Adipocyte (in vitro differentiated cells): ENCODE results near the gene CD244.

Experiments
- DNase-seq: peaks from one replicate; pipeline ENCODE4 v3.0.0-alpha.2; 2015; ENCODE audit warnings: low read depth
- H3K27me3 ChIP-seq: replicated peaks from 2 replicates; pipeline ENCODE4 v1.7.0; 2013; ENCODE audit warnings: mild to moderate bottlenecking, low read length, moderate library complexity; ENCODE audit not compliant: control insufficient read depth, insufficient read depth
- H3K36me3 ChIP-seq: 2 replicates; pipeline ENCODE4 v1.7.0; 2013; ENCODE audit warnings: low read length, mild to moderate bottlenecking, moderate library complexity; ENCODE audit not compliant: control insufficient read depth, insufficient read depth, severe bottlenecking
- H3K4me1 ChIP-seq: 2 replicates; pipeline ENCODE4 v1.7.0; 2013; ENCODE audit warnings: mild to moderate bottlenecking, low read length, moderate library complexity; ENCODE audit not compliant: control insufficient read depth, insufficient read depth
- H3K4me3 ChIP-seq: 2 replicates; pipeline ENCODE4 v1.7.0; 2013; ENCODE audit warnings: mild to moderate bottlenecking, low read length, moderate library complexity
- H3K9ac ChIP-seq: 2 replicates; pipeline ENCODE4 v1.7.0; 2013; ENCODE audit warnings: mild to moderate bottlenecking, low read length, moderate library complexity
- H3K9me3 ChIP-seq: 2 replicates; pipeline ENCODE4 v1.7.0; 2013; ENCODE audit warnings: mild to moderate bottlenecking, low read length, moderate library complexity; ENCODE audit not compliant: control insufficient read depth

Gene CD244

GRCh38 chr1:160844447-160845232 lies 18.0 kb downstream of the CD244 start:
- Histone ChIP-seq H3K9ac (no peak overlapping the region), H3K4me3 (no peak overlapping the region), H3K4me1 (no peaks in the 10 kb centered on the region), H3K36me3 (no peaks in the 10 kb centered on the region), H3K9me3 (no peaks in the 10 kb centered on the region), H3K27me3 (peaks cover 6% of the 10 kb centered on the region)
- DNase-seq: no peak

- H3K4me3 ChIP-seq: no peak overlapping the region
- no peaks in the 10 kb centered on the region for H3K36me3 ChIP-seq
- H3K9me3 ChIP-seq: no peaks in the 10 kb centered on the region
- H3K27me3 ChIP-seq: peaks cover 13% of the 10 kb centered on the region
- no peaks in the 10 kb centered on the region for H3K4me1 ChIP-seq
- no peak overlapping the region for H3K9ac ChIP-seq
- no peak for DNase-seq
Measured at GRCh38 chr1:160841079-160841478, 21.6 kb downstream of the CD244 start.

DNA sequence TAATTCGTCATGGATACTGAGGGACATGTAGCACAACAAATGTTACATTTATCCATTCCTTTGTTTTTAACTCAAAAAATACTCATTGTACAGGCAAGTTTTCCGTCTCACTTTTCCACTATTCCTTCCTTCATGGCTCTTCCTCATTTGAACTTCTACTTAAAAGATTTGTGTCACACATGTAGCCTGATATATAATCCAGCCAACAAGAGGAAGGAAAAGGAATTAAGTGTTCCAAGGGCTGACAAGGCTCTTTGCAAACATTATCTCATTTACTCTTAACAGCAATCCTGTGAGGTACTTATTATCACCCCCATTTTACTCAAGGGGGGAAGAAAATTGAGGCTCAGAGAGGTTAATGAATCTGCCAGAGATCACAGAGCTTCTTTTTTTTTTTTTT lies 22.9 kb downstream of the CD244 start:
- no peak for DNase-seq
- H3K9me3 ChIP-seq: no peaks in the 10 kb centered on the region

DNA sequence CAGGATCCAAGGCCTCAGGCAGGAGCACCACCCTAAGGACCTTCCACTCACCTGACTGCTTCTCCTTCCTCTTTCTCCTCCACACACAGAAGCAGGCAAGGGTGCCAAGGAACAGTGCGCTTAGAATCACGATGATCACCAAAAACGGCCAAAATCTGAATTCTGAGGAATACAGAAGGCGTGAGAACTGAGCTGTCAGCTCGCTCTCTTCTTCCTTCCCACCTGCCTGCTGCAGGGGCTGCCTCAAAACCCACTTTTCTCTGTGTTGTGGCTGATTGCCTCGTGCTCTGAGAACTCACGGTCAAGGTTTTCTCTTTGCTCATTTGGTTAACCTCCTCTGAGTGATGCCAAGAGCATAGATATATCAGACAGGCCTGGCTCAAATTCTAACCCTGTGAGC lies 23.8 kb downstream of the CD244 start:
- Histone ChIP-seq H3K4me3 (no peak overlapping the region), H3K9me3 (no peaks in the 10 kb centered on the region), H3K9ac (no peak overlapping the region), H3K27me3 (peaks cover 23% of the 10 kb centered on the region), H3K4me1 (no peaks in the 10 kb centered on the region), H3K36me3 (no peaks in the 10 kb centered on the region)
- no peak for DNase-seq

More for the DNA sequence above, 22.9 kb downstream of the CD244 start:
- no peak overlapping the region for H3K4me3 ChIP-seq
- no peak overlapping the region for H3K9ac ChIP-seq
- H3K36me3 ChIP-seq: no peaks in the 10 kb centered on the region
- H3K4me1 ChIP-seq: no peaks in the 10 kb centered on the region
- peaks cover 20% of the 10 kb centered on the region for H3K27me3 ChIP-seq

- Histone ChIP-seq H3K4me3 (no peak overlapping the region), H3K9me3 (no peaks in the 10 kb centered on the region), H3K36me3 (no peaks in the 10 kb centered on the region), H3K4me1 (no peaks in the 10 kb centered on the region), H3K27me3 (peaks cover 23% of the 10 kb centered on the region), H3K9ac (no peak overlapping the region)
- DNase-seq: no peak
Measured at GRCh38 chr1:160837558-160838205, 25.0 kb downstream of the CD244 start.

DNA sequence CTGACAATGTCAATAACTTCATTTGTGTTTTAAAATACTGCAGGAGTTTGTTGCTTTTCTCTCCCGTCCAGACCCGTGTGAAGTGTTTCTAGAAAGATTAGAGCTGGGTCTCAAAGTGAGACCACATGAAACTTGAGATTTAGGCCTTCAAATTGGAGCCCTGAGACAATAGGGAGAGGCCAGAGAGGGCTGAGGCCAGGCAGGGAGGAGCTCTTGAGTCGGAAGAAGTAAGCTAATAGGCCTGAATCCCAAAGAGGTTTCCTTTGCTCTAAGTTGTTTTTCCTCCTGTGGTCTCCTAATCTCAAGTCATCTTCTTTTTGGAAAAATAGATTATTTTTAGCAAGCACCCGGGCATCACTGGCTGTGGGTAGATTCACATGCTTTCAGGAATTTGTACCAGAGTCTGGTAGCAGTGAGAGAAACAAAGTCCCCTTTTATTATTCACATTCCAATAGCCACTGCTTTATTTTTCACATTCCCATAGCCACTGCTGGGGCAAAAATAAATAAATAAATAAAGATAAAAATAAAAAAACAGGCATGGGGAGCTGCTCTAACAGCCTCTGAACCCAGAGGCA lies 25.6 kb downstream of the CD244 start:
- Histone ChIP-seq H3K9me3 (no peaks in the 10 kb centered on the region), H3K4me3 (no peak overlapping the region), H3K9ac (no peak overlapping the region), H3K4me1 (no peaks in the 10 kb centered on the region), H3K36me3 (no peaks in the 10 kb centered on the region), H3K27me3 (peaks cover 20% of the 10 kb centered on the region)
- no peak for DNase-seq

GRCh38 chr1:160836561-160836960 lies 26.1 kb downstream of the CD244 start:
- Histone ChIP-seq H3K4me3 (no peak overlapping the region), H3K4me1 (no peaks in the 10 kb centered on the region), H3K36me3 (no peaks in the 10 kb centered on the region), H3K9me3 (no peaks in the 10 kb centered on the region), H3K9ac (no peak overlapping the region), H3K27me3 (peaks cover 20% of the 10 kb centered on the region)
- DNase-seq: no peak

- Histone ChIP-seq H3K27me3 (peaks cover 25% of the 10 kb centered on the region), H3K4me3 (no peak overlapping the region), H3K9ac (no peak overlapping the region), H3K36me3 (no peaks in the 10 kb centered on the region), H3K9me3 (no peaks in the 10 kb centered on the region), H3K4me1 (no peaks in the 10 kb centered on the region)
- DNase-seq: no peak
Measured at GRCh38 chr1:160835751-160836150, 26.9 kb downstream of the CD244 start.

- DNase-seq: peak; percentile 8
Measured at GRCh38 chr1:160834945-160835565, 27.6 kb downstream of the CD244 start.

GRCh38 chr1:160830321-160831153 lies 32.1 kb downstream of the CD244 start:
- Histone ChIP-seq H3K4me3 (no peak overlapping the region), H3K9me3 (no peaks in the 10 kb centered on the region), H3K27me3 (peaks cover 23% of the 10 kb centered on the region), H3K36me3 (no peaks in the 10 kb centered on the region), H3K4me1 (no peaks in the 10 kb centered on the region), H3K9ac (no peak overlapping the region)
- DNase-seq: peak; percentile 8

More at GRCh38 chr1:160834945-160835565, 27.6 kb downstream of the CD244 start:
- H3K27me3 ChIP-seq: peaks cover 25% of the 10 kb centered on the region
- H3K9me3 ChIP-seq: no peaks in the 10 kb centered on the region
- H3K4me3 ChIP-seq: no peak overlapping the region
- no peaks in the 10 kb centered on the region for H3K36me3 ChIP-seq
- H3K9ac ChIP-seq: no peak overlapping the region
- no peaks in the 10 kb centered on the region for H3K4me1 ChIP-seq
